HepG2 (cell line): ENCODE measurements around the gene RNASE13. TPM values are rescaled to one million over a fixed set of nuclear protein-coding genes. Genes with fewer than 3 reads are reported as not detected.

Experiments used
- DZIP1 ChIP-seq: sonication (generic); formaldehyde crosslinking; IDR thresholded peaks from 2 replicates; pipeline ENCODE4 v1.5.0; 2020; ENCODE audit warnings: mild to moderate bottlenecking, missing genetic modification reagents
- HNRNPLL ChIP-seq: fragments of 200-400 bp; formaldehyde crosslinking; IDR thresholded peaks from 2 replicates; pipeline ENCODE4 v1.6.1; 2017; ENCODE audit warnings: mild to moderate bottlenecking, low read depth, low read length; ENCODE audit not compliant: poor library complexity, severe bottlenecking
- JARID2 ChIP-seq: sonication (generic); formaldehyde crosslinking; IDR thresholded peaks from 2 replicates; pipeline ENCODE4 v1.8.1; 2023; ENCODE audit warnings: missing genetic modification reagents, inconsistent platforms; ENCODE audit not compliant: insufficient replicate concordance
- MBD4 ChIP-seq: IDR thresholded peaks from 2 replicates; pipeline ENCODE4 v1.6.1; 2012; ENCODE audit warnings: low read length, inconsistent platforms, borderline replicate concordance
- MEIS2 ChIP-seq: sonication (generic); formaldehyde crosslinking; IDR thresholded peaks from 2 replicates; pipeline ENCODE4 v1.9.0; 2021; ENCODE audit warnings: mild to moderate bottlenecking, missing genetic modification reagents
- NCOA2 ChIP-seq: sonication (generic); formaldehyde crosslinking; IDR thresholded peaks from 2 replicates; pipeline ENCODE4 v1.8.0; 2022; ENCODE audit warnings: inconsistent platforms
- NCOA5 ChIP-seq: sonication (generic); formaldehyde crosslinking; IDR thresholded peaks from 2 replicates; pipeline ENCODE4 v1.4.0; 2020; ENCODE audit warnings: missing genetic modification reagents
- POLR2G ChIP-seq: fragments of 200-400 bp; formaldehyde crosslinking; IDR thresholded peaks from 2 replicates; pipeline ENCODE4 v1.6.1; 2018; ENCODE audit warnings: mild to moderate bottlenecking, low read depth, low read length, moderate library complexity
- ZNF7 ChIP-seq: IDR thresholded peaks from 2 replicates; pipeline ENCODE4 v1.6.1; 2016; ENCODE audit warnings: missing biosample characterization, missing genetic modification reagents
- ZNF883 ChIP-seq: sonication (generic); formaldehyde crosslinking; IDR thresholded peaks from 2 replicates; pipeline ENCODE4 v1.5.1; 2020; ENCODE audit warnings: mild to moderate bottlenecking, missing genetic modification reagents; ENCODE audit errors: not compliant biosample characterization
- polyA plus RNA-seq, 8 experiments: library from polyadenylated mRNA; depleted of rRNA in 3 of 8; stranded (reverse) in 7 of 8; unstranded in 1 of 8; fragments of >200 nt; fragmentation: Illumina TruSeq in 4 of 8; extraction: Trizol in 4 of 8; gene quantifications; 2 replicates each; pipeline versions ENCODE4 v1.2.1 to v1.2.3, GENCODE V29; 2011 to 2016; ENCODE audit warnings: low read depth in 4 of 8, missing spikeins in 1 of 8, mixed read lengths in 1 of 8; ENCODE audit not compliant: insufficient read depth in 1 of 8
- total RNA-seq, 5 experiments: library from RNA; depleted of rRNA; stranded (reverse); fragments of >200 nt; fragmentation: Illumina TruSeq; extraction: Trizol; gene quantifications; 2 replicates each; pipeline ENCODE4 v1.2.3, GENCODE V29; 2016; ENCODE audit warnings: low read depth in 1 of 5
- TF ChIP-seq, protein P1 (sequence below): sonication (generic); formaldehyde crosslinking; IDR thresholded peaks from 2 replicates; pipeline ENCODE4 v1.4.0; 2020; ENCODE audit warnings: missing genetic modification reagents, borderline replicate concordance
- TF ChIP-seq, protein P2 (sequence below): sonication (generic); formaldehyde crosslinking; IDR thresholded peaks from 2 replicates; pipeline ENCODE4 v1.5.1; 2020; ENCODE audit warnings: missing genetic modification reagents, mild to moderate bottlenecking, borderline replicate concordance
- TF ChIP-seq, protein P3 (sequence below): sonication (generic); formaldehyde crosslinking; IDR thresholded peaks from 2 replicates; pipeline ENCODE4 v1.4.0; 2020; ENCODE audit warnings: missing genetic modification reagents

RNASE13 gene
- total and polyA plus RNA-seq, 2 of the 13 experiments (the other 11 are each of a cell fraction or from before 2014, with no cell fraction given) = 1.0 TPM; not detected in 1

DNA sequence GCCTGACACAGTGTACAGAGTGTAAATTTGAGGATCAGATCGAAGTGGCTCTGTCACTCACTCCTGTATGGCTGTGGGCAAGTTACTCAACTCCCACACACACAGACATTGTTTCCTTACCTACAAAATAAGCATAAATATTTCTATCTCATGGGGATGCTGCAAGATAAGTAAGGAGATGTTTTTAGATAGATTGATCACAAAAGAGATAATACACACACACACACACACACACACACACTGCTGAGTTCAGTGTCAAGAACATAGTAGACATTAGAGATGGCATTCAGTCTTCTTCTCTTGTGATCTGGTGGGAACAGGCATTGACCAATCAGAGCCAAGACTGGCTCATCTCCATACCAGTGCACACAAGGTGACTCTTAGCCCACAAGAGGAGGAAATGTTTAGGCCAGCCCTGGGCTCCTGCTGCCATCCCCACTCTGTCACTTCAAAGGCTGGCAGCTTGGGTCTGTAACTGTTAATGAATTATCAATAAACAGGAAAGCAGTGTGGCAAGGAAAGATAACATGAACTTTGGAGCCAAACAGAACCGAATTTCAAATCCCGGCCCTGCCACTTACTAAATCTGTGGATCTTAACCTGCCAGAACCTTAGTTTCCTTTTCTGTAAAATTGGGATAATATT is 19.6 kb upstream of the RNASE13 start (continued):
- TF ChIP-seq, protein P1, sequence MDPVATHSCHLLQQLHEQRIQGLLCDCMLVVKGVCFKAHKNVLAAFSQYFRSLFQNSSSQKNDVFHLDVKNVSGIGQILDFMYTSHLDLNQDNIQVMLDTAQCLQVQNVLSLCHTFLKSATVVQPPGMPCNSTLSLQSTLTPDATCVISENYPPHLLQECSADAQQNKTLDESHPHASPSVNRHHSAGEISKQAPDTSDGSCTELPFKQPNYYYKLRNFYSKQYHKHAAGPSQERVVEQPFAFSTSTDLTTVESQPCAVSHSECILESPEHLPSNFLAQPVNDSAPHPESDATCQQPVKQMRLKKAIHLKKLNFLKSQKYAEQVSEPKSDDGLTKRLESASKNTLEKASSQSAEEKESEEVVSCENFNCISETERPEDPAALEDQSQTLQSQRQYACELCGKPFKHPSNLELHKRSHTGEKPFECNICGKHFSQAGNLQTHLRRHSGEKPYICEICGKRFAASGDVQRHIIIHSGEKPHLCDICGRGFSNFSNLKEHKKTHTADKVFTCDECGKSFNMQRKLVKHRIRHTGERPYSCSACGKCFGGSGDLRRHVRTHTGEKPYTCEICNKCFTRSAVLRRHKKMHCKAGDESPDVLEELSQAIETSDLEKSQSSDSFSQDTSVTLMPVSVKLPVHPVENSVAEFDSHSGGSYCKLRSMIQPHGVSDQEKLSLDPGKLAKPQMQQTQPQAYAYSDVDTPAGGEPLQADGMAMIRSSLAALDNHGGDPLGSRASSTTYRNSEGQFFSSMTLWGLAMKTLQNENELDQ (CRISPR knock-in tag) = no peak
- TF ChIP-seq NCOA2 (CRISPR knock-in tag) (peak; percentile 99), MEIS2 (CRISPR knock-in tag) (peak; percentile 98), JARID2 (CRISPR knock-in tag) (no peak), MBD4 (no peak), HNRNPLL (no peak), ZNF883 (CRISPR knock-in tag) (no peak), ZNF7 (CRISPR knock-in tag) (peak; percentile 96), NCOA5 (no peak), POLR2G (peak; percentile 50), DZIP1 (no peak)
- TF ChIP-seq, protein P2, sequence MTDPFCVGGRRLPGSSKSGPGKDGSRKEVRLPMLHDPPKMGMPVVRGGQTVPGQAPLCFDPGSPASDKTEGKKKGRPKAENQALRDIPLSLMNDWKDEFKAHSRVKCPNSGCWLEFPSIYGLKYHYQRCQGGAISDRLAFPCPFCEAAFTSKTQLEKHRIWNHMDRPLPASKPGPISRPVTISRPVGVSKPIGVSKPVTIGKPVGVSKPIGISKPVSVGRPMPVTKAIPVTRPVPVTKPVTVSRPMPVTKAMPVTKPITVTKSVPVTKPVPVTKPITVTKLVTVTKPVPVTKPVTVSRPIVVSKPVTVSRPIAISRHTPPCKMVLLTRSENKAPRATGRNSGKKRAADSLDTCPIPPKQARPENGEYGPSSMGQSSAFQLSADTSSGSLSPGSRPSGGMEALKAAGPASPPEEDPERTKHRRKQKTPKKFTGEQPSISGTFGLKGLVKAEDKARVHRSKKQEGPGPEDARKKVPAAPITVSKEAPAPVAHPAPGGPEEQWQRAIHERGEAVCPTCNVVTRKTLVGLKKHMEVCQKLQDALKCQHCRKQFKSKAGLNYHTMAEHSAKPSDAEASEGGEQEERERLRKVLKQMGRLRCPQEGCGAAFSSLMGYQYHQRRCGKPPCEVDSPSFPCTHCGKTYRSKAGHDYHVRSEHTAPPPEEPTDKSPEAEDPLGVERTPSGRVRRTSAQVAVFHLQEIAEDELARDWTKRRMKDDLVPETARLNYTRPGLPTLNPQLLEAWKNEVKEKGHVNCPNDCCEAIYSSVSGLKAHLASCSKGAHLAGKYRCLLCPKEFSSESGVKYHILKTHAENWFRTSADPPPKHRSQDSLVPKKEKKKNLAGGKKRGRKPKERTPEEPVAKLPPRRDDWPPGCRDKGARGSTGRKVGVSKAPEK (CRISPR knock-in tag) = no peak
- TF ChIP-seq, protein P3, sequence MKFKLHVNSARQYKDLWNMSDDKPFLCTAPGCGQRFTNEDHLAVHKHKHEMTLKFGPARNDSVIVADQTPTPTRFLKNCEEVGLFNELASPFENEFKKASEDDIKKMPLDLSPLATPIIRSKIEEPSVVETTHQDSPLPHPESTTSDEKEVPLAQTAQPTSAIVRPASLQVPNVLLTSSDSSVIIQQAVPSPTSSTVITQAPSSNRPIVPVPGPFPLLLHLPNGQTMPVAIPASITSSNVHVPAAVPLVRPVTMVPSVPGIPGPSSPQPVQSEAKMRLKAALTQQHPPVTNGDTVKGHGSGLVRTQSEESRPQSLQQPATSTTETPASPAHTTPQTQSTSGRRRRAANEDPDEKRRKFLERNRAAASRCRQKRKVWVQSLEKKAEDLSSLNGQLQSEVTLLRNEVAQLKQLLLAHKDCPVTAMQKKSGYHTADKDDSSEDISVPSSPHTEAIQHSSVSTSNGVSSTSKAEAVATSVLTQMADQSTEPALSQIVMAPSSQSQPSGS (CRISPR knock-in tag) = peak; percentile 65
